Posterior cingulate gyrus (tissue), 11 donors: ENCODE data around the gene LYZL1.
"Not testable (repeated sequence)": the region's sequence is repeated elsewhere in the genome, so short reads cannot be mapped to it uniquely, and the experiment has no call there.

Source experiments
- DNase-seq, 10 donors: peaks; one replicate each; pipeline versions ENCODE4 v3.0.0 to v3.0.0-alpha.2; 2020 to 2021; ENCODE audit warnings: mixed read lengths in 3 of 10
- intact Hi-C: fragments of 100-400 bp; cut with DNase I; formaldehyde crosslinking; loops from one replicate; pipeline ENCODE4 v1.15.1; 2023

LYZL1 gene

DNA sequence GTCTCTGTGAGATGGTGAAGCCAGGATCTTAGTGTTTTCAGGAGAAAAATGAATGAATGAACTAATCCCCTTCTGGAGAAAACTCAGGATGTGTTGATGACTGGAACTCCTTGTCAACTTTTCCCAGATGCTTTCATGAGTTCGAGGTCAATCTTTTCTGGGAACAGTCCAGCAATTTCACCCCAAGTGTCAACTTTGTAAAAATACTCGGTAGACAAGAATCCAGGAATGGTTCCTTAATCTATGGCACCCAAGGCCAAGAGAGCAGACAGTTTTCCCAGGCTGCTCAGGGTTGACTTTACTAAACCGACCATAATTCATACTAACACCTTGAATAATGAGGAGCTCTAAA, 31.1 kb upstream of the LYZL1 start:
- no peak for DNase-seq
- intact Hi-C loops = no loop called here

DNA sequence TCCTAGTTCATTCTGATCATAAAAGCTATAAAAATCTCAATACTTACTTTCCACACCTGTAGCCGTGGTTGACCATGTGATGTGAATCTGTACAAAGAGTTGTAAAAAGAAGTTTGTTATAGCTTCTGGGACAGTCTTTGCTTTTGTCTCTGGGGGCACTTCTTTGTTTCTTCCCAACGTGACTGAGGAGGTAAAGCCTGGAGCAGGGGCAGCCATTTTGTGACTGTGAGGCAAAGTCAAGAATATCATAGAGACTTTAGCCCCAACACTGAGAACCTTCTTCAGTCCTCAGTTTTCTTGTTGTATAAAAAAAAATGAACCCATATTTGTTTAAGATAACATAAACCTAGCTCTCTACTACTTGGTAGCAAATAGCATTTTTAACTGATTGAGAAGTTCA, 29.4 kb upstream of the LYZL1 start:
- intact Hi-C loops = no loop called here
- no peak for DNase-seq

DNA sequence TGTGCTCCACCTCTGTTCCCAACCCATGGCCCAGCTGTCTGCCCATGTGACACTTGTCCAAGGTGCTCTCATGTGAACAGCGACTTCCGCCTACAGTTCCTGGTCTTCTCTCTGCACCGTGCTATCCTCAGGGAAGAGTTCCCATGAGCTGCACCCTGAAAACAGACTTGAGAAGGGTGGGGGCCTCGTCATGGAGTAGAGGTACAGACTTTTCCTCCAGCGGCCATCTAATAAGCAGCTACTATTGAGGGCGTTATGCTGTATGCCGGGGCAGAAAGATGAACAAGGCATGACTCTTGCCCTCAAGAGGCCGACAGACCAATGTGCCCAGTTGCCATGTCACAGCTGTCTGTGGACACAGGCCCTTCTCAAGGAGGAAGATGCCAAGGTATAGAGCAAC, 25.4 kb upstream of the LYZL1 start:
- intact Hi-C loops = no loop called here
- DNase-seq = no peak

DNA sequence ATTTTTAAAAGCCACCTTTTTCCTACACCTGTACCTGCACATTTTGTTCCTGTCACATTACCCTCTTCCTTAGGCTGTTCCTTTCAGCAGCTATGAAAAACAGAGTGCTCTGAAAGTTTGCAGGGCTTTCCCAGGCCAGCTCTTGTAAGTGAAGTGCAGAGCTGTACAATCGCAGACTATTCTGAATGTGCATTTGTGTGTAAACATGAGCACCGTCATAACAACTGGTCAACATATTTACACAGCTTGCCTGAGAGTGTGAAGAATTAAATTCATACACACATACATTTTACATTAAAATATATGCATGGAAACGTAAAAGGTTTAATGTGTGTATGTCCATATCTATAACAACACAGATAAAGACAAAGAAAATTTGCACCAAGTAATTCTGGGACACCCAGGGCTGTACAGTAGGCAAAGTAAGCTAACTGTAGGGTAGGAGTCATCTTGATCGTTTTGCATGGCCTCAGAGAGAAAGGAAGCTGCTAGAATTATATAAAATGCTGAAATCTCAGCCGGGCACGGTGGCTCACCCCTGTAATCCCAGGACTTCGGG, 23.6 kb upstream of the LYZL1 start:
- no peak for DNase-seq
- intact Hi-C loops = no loop called here

DNA sequence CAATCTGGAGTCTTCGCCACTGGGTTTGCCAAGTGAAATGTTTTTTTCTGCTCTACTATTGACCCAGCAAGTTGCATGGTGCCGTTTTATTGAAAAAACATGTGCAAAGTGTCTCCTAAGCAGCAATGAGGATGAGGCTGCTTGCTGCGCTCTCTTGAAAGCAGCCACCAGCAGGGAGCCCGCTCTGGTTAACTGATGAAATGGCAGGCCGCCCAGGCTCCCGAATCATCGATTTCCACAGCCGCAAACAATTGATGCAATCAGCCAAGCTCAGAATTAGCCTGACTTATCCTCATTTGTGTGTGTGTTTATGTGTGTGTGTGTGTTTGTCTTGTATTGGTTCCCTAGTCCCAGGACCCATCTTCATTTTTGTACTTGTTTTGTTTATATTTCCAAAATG, 22.2 kb upstream of the LYZL1 start:
- DNase-seq = peak; percentile 13 to 89 (median 44)
- intact Hi-C loops = no loop called here

DNA sequence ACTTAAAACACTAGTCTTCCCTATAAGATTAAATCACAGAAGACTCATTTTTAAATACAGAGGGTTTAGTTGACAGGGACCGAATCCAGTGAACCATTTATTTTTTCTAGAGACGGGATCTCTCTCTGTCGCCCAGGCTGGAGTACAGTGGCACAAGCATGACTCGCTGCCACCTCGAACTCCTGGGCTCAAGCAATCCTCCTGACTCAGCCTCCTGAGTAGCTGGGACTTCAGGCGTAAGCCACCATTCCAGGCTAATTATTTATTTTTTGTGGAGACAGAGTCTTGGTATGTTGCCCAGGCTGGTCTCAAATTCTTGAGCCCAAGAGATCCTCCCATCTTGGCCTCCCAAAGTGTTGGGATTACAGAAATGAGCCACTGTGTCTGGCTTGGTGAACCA, 20.9 kb upstream of the LYZL1 start:
- intact Hi-C loops = no loop called here
- DNase-seq = peak in 1 of 10 donors; percentile 27

DNA sequence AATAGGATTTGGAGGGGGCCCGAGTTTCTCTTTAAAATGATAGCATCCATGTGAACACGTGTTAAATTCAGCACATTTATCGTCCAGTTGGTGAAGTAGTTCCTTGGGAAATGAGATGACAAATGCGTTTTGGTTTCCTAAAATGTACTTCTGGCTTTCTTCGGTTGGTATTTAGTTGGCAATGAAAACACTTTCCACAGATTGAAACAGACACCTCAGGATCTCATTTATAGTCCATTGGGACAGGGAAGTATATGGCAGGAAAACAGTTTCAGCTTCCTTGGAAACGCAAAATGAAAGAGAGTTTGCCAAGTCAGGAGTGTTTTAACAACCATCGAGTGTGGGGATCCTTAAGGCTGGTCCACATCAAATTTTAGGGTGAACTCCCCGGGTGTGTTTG, 19.4 kb upstream of the LYZL1 start:
- intact Hi-C loops = no loop called here
- DNase-seq = no peak

DNA sequence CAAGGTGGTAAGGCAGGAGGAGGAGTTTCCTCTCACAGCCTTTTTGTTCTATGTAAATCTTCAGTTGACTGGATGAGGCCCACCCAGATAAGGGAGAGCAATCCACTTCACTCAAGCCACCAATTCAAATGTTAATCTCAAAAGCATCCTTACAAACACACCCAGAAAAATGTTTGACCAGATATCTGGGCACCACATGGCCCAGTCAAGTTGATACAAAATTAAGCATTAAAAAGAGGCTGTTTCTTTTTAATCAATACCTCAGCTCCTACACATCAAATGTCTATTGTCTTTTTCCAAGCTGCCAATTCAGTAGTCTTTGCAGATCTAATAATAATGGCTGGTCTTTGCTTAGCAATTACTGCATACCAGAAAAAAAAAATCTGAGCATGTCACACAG, 18.0 kb upstream of the LYZL1 start:
- intact Hi-C loops = no loop called here
- no peak for DNase-seq

DNA sequence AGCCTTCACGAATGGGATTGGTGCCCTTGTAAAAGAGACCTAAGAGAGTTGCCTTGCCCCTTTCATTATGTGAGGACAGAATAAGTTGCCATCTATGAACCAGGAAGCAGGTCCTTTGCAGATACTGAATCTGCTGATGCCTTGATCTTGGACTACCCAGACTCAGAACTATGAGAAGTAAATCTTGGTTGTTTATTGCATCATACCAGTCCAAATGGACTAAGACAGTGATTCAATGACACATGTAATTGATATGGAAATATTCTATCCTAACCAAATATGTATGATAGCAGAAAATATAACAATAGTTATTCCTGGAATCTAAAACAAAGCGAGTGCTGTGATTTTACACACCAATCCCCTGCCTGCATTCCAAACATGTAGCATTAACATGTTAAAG, 17.0 kb upstream of the LYZL1 start:
- intact Hi-C loops = no loop called here
- no peak for DNase-seq

DNA sequence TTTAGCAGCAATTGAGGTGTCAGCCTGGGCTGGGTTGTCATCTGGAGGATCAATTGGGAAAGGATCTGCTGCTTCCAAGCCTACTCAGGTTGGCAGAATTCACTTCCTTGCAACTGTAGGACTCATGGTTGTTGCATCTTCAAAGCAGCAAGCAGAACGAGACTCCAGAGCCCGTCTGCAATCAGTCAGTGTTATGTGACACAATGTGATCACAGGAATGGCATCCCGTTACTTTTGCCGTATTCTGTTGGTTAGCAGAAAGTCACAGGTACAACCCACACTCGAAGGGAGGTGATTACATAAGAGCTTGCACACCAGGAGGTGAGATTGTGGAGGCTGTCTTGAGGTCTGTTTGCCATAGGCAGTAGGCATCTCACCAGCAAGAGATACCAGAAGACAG, 15.4 kb upstream of the LYZL1 start:
- peak in 4 of 10 donors; percentile 14 to 70 (median 26) for DNase-seq
- intact Hi-C loops = no loop called here

DNA sequence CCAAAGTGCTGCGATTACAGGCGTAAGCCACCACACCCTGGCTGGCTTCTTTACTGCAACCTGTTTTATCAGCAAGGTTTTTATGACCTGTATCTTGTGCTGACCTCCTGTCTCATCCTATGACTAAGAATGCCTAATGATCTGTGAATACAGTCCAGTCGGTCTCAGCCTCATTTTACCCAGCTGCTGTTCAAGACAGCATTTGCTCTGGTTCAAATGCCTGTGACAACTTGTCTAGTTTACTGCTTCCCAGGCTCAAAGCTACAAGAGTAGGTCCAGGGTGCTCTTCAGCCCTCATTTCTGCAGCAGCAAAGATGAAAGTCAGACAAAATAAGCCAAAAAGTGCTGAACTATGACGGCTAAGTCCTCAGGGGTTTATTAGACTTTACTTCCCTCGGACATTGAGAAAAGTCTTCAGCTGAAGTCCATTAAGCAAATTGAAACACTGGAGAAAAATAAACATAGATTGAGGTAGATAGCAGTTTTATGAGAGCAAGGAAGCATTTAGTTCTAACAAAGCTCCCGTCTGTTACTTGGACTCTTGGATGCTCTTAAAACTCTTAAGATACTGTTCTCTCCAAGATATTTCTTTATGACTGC, 12.5 kb upstream of the LYZL1 start:
- DNase-seq = no peak
- intact Hi-C loops = no loop called here

DNA sequence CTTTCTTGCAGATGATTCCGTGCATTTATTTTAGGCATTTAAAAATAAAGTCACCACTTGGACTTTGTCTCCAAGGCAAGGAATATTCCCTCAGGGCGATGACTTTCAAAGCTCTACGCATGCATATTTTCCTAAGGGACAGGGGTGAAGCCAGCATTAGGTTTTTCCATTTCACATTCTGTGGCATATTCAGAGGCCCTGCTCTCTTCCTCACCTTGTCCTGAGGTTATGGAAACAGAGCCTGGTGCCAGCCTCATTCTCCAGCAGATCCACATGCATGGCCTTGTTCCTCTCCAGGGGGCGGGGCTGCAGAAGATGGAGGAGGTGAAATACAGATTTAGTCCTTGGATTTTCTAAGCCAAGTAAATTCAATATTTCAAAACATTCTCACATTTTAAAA, 11.6 kb upstream of the LYZL1 start:
- DNase-seq = no peak
- intact Hi-C loops = no loop called here

DNA sequence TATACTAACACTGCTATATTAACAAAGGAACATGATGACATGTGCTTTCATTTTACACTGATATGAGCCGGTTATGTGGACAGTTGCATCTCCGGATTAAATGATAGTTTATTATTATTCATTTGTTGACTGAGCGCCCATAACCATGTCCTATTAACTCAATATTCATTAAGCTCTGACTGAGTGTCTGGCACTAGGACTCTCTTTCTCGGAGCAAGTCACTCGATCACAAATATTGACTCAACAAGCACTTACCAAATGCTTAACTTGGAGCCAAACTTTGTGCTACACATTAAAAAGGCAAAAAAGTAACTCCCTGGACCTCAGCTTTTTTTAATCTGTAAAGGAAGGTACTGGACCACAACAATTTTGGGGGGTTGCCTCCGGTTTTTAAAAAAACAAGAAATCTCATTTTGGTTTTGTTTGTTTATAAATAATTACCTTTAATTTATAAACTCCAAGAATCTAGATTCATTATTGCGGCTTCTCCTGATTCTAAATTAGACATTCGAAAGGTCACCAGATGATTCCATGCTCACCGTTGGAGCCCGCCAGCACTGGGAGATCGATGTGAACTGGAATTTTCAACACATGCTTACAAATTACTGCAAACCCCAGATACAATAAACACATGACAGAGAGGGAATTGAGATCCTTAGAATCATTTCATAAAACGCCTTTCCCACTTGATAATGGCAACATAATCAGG, 8.9 kb upstream of the LYZL1 start:
- intact Hi-C loops = no loop called here

DNA sequence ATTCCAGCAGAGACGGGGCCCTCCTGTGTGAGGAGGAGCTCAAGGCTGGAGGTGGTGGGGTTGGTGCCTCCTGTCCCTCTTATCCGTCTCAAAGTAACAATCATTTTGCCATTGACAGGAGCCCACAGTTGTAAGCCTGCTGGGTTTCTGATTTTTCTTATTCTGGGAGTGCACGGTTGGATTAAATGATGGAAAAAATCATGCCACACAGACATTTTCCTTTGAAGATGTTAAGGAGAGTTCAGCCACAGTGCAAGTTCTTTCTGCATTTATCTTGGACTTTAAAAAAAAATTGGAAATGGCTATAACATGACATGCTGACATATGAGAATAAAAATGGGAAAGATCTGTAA, 8.4 kb upstream of the LYZL1 start:
- intact Hi-C loops = no loop called here
- no peak for DNase-seq

More for the DNA sequence above, 8.9 kb upstream of the LYZL1 start:
- no peak for DNase-seq

DNA sequence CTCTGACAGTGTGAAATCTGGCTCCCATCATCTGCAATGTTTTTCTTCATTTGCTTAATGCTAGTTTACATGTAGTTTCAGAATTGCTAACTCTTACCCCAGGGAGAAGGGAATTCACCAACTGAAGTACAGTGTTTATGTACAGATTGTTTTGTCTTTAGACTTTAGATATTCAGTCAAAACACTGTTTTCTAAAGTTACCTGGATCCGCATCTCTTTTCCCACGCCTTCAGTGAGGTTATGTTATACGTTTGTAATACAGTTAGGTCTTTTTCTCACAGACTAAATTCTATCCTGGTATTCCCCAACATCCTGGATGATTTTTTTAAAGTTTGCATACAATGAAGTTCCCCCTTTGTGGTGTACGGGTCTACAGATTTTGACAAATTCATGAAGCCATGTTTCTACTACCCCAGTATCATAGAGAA, 3.2 kb upstream of the LYZL1 start:
- no peak for DNase-seq
- intact Hi-C loops = no loop called here

DNA sequence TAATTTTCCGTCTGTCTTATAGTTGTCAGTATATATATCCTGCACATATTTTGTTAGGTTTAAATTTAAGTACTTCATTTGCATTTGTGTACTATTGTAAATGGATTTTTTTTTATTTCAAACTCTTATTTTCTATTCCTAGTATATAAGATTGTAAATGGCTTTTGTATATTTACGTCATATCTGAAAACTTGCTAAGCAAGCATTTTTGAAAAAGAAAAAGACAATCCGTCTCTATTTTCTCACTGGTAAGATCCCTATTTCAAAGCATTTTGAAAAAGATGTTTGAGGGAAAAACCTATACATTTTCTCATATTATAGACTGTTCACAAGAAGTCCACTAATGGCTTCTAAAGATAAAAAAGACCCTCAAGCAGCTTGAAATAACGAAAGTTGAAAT, 1.2 kb upstream of the LYZL1 start:
- intact Hi-C loops = no loop called here
- DNase-seq = no peak

DNA sequence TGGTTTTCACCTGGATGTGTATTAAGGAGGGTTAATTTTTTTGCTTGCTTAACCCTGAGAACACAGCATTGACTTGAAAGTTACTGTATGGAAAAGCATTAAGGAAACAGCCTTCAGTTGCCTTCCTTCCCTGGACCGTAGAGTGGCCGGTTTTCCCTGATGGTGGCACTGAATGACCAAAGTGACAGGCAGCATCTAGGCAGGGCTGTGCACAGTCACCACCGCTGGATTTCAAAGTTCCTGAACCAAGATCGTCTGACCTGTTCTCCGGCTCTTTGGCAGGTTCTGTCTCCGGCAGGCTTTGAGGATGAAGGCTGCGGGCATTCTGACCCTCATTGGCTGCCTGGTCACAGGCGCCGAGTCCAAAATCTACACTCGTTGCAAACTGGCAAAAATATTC, 2.7 kb downstream of the LYZL1 start:
- DNase-seq, intact Hi-C loops: not testable (repeated sequence)

DNA sequence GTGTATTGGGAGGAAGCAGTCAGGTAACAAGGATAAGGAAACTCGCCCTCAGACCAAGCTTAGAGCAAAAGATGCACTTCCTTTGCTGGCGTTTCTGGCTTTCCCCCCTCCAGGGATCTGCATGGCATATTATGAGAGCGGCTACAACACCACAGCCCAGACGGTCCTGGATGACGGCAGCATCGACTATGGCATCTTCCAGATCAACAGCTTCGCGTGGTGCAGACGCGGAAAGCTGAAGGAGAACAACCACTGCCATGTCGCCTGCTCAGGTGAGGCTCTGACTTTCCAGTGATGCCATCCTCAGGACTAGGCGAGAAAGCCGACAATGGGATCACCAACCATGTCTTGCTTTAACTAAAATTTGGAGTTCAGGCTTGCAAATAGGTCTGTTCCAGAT, 3.5 kb downstream of the LYZL1 start:
- DNase-seq, intact Hi-C loops: not testable (repeated sequence)

DNA sequence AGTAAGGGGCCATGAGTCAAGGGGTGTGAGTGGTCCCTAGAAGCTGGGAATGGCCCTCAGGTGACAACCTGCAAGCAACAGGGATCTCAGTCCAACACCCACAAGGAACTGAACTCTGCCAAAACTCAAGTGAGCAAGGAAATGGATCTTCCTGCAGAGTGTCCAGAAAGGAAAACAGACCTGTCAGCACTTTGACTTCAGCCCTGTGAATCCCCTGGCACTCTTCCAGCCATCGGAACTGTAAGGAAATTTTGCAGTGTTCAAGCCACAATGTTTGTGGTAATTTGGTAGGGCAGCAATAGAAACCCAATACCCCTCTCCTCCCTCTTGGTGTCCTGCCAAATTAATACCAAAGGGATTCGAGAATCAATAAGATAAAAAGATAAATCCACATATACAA, 6.9 kb downstream of the LYZL1 start:
- DNase-seq = no peak

DNA sequence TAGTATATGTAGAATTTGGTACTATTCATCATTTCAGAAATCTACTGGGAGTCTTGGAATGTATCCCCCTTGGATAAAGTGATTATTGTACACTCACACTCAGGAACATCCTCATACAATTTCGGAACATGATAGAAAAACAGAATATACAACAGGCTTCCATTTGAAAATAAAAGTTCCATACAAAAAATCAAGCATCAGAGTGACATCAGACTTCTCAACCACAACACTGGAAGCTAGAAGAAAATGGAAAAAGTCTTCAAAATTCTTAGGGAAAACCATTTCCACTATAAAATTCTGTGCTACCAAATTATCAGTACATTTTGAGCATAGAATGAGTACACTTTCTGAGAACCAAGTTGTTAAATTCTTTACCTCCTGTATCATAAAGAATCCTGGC, 8.8 kb downstream of the LYZL1 start:
- intact Hi-C loops = no loop called here
- no peak for DNase-seq

More for the DNA sequence above, 6.9 kb downstream of the LYZL1 start:
- intact Hi-C loops = no loop called here

DNA sequence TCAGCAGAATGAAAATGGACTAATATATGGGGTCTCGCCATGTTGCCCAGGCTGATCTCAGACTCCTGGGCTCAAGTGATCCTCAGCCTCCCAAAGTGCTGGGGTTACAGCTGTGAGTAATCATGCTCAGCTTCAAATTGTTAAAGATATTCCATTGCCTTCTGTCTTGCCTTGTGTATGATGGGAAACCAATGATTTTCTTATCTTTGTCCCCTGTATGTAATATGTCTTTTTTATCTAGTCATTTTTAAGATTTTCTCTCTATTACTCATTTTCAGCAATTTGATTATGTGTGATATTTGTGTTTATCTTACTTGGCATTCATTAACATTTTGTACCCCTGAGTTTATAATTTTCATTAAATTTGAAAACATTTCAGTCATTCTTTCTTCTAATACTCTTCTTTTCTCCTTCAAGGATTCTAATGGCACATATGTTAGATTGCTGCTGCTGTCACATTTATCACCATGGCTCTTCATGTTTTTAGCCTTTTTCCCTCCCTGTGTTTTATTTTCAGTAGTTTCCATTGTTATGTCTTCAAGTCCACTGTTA, 12.6 kb downstream of the LYZL1 start:
- no peak for DNase-seq
- intact Hi-C loops = loop anchor here (5.0 to 10.0 kb wide), 2 partner anchors 59 to 677 kb away; no protein-coding TSS in a partner anchor

DNA sequence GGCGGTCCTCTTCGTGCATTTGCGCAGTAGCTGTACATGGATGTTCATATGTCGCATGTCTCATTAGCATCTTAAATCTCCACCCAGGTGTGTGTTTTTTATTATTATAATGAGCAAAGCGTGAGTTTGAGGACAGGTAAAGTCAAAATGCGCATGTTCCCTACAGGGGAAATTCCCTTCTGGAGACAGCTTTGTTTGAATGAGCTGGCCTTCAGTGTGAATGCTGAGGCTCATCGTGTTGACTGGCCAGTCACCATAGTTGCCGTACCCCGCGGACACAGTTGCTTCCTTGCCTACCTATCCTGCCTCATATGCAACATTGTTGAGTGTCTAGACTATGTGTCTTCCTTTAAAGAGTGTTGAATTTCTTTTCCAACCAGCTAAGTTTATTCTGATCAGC, 13.6 kb downstream of the LYZL1 start:
- DNase-seq = no peak
- intact Hi-C loops = loop anchor here (5.0 to 10.0 kb wide), 2 partner anchors 60 to 678 kb away; no protein-coding TSS in a partner anchor
